ENCODE measurements around the gene SLC38A8.

- no peak for TF ChIP-seq CTCF (IDR thresholded peaks at IDR 0.05; ENCODE audit: poor library complexity)
- TF ChIP-seq EZH2 (IDR thresholded peaks at IDR 0.05; ENCODE audit: borderline replicate concordance), result no peak
Observed at GRCh38 chr16:84045001-84045817, 2.6 kb upstream of the SLC38A8 start.

All from hepatocyte (in vitro differentiated cells).